Middle frontal gyrus (tissue), 1 donor: ENCODE results near the gene GAREM1.
"Not testable (repeated sequence)": the region's sequence is repeated elsewhere in the genome, so short reads cannot be mapped to it uniquely, and the experiment has no call there.

Experiments
- DNase-seq: peaks from one replicate; pipeline ENCODE4 v3.0.0-alpha.2; 2015; ENCODE audit warnings: low spot score; ENCODE audit errors: extremely low spot score

GAREM1 gene

DNA sequence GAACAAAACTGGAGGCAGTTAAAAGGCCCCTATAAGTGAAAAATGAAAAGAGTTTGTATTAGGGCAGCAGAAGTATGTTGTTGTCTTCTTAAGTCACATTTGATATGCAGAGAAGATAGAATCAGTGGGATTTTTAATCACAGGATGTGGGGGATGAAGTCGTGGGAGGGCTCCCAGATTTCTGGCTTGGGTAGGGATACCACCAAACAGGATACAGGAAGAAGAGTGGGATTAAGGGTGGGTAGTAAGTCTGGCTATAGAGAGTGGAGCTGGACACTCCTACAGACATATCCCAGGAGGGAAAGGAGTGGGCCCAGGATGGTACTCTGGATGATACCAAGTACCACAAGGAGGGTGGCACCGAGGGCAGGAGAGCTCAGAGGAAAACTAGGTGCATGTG, 99.3 kb downstream of the GAREM1 start:
- DNase-seq, result no peak

DNA sequence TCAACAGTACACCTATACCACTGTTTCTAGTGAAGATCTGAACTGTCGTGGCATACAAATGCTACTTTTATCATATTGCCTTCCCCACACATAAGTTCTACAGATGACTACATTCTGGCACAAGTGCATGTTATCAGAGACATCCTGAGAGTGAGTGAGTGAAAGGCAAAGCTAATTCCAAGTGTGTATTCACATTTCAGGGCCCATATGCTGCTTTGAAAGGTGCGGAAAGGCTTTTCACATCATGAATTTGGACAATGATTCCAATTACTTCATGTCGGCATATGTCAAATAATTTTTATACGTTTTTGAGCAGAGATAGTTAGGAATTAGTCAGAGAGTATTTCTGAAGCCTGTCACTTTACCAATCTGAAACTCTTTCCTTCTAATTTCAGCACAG, 101.7 kb downstream of the GAREM1 start:
- no peak for DNase-seq

DNA sequence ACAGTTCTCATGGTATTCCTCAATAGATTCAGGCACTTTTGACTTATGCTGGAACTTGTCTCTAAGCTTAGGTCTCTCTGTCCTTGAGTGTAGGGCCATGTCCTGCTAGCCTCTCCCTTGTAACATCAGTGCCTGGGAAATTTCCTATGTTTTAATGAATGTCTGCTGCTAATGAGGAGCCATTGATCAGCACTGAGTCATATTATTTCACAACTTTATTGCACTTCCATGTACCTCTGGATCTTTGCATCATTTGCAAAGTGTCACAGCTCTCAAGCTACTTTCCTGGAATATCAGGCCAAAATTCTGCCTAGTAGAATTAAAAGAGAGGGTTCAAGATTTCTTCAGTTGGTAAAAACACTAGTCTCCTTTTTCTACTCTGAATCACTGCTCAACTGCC, 102.5 kb downstream of the GAREM1 start:
- no peak for DNase-seq

- DNase-seq, result no peak
Measured at GRCh38 chr18:32366586-32367538, 103.8 kb downstream of the GAREM1 start.

- no peak for DNase-seq
Measured at GRCh38 chr18:32362484-32362883, 108.2 kb downstream of the GAREM1 start.

DNA sequence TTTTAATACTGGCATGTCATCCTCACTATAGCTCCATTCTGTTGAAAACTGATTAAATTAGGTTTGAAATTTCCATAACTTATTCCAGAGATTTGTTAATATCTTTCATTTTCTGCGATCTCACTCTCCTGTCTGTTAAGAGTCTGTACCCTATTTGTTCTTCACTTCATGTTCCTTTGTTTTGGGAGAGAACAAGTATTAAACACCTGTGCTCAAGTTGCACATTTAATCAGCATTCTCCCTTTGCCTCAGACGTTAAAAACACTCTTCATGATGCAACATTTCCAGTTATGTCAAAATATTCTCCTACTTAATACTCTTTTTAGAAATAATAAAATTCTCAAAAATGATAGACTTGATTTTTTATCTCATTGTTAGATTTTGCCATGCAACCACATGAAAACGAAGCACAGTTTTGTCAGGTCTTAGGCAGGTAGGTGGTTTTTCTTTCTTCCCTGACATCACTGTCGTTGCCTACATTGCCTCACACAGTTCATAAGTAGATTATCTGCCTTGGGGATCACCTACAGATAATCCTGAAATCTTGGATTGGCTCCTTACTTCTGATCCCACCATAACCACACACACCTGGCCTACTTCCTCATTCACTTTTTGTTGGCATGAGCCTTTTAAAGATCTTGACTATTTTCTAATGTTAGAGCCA, 109.9 kb downstream of the GAREM1 start:
- no peak for DNase-seq

DNA sequence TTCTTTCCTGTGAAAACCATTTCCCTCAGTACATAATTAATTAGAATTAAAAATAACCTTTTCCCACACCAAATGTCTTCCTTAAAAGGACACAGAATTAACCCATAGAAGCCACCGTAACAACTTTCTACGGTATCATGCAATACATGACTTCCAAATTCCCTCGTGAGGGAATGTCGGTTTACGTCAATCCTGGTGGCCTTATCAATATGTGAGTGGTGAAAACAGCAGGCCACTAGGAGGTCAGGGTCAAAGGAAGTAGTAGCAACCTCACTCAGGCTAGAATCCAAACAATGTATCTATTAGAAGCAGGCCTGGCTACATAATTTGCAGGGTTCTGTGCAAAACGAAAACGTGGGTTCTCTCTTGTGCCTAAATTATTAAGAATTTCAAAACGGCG, 112.2 kb downstream of the GAREM1 start:
- no peak for DNase-seq

DNA sequence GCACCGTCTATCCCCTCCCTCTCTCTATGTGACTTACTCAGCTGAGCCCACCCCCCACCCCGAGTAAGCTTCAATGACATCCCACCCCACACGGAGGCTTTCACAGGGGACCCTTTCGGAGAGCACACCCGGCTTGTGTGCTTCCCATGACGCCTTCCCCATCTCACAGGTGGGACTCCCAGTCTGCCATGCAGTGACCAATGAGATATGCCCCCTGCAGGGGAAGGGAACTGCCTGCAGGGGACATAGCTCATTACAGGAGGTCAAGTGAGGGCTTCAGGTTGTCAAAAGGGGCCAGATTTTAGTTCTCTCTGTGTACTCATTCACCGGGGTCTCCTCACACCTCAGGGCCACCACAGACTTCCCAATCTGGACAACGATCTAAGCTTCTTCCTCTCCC, 112.6 kb downstream of the GAREM1 start:
- DNase-seq, result no peak

DNA sequence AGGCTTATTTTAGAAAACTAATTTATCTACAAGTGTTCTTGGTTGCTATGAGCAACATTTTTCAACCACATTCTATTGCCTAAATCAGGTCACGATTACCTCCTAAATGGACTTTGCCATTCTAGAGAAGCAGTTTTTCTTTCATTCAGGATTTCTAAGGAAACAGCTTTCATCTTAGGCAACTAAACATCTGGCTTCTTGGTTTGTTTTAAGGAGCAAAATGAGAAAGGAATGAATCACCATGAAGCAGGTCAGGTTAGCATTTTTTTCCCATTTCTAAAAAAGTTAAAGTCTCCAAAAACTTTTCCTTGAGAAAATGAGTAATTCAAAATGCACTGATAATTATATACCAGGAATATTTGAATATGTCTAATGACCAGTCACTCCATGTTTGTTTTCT, 114.8 kb downstream of the GAREM1 start:
- DNase-seq, result no peak

- DNase-seq, result no peak
Measured at GRCh38 chr18:32354518-32354917, 116.2 kb downstream of the GAREM1 start.

GRCh38 chr18:32353257-32353656, 117.4 kb downstream of the GAREM1 start:
- DNase-seq, result no peak

GRCh38 chr18:32351032-32351431, 119.7 kb downstream of the GAREM1 start:
- DNase-seq, result no peak

DNA sequence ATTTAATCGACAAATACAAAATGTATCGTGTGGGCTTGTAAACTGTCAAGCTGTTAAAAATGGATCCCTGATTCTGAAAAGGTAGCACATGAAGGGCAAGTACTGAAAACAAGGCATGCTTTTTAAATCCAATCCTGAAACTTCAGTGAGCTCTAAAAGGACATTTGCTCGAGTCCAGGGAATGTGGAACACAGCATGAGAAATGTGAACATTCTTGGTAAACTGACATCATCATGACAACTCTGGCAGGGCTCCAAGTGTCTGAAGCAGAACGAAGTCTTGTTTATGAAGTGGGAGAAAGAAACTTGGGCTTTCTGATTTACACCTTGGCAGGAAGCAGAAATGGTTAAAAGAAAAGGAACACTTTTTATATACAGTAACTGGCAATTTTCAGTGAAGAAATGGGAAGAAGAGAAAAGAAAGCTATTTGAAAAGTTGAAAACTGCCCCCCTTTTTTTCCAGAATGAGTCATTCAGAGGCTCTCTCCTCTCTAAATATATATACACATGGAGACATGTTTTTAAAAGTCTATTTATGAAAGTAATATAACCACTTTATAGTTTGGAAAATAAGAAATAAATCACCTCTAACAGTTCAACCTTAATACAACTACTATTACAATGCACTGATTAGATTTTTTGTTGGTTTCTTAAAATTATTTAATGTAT, 120.8 kb downstream of the GAREM1 start:
- DNase-seq, result no peak

DNA sequence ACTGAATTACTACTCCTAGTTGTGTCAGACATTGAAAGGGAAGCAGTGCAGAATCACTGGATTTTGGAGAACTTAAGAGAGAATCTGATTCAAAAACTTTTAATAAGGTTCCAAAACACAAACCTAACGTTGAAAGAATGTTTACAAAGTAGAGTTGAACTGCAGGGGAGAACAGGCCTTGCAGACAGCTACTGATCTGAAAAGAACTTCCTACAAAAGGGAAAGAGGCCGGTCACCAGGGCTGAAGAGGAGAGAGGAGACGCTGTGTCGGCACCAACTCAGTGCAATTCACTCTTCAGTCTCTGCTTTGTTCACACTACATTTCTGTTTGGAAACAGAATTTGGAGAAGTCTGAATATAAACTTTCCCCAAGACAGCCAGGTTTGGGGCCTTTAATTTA, 124.0 kb downstream of the GAREM1 start:
- no peak for DNase-seq

DNA sequence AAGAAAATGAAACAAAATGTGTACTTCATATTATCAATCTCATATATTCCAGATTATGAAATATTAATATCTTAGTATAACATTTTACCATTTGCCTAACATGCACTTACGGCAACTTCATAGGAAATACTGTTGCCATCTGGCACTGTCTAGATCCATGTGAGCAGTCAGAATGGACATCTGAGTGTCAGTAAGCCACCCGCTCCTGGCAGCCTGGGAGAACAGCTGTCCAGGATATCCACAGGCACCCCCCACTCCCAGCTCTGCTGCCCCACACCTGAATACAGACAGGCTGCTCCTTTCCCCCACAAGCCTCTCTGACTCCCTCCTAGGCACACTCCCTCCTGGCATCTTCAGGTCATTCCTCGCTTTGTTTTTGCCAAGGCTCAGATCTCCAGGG, 127.0 kb downstream of the GAREM1 start:
- no peak for DNase-seq

GRCh38 chr18:32341112-32341511, 129.6 kb downstream of the GAREM1 start:
- not testable (repeated sequence) for DNase-seq

GRCh38 chr18:32339045-32339444, 131.6 kb downstream of the GAREM1 start:
- DNase-seq, result no peak

DNA sequence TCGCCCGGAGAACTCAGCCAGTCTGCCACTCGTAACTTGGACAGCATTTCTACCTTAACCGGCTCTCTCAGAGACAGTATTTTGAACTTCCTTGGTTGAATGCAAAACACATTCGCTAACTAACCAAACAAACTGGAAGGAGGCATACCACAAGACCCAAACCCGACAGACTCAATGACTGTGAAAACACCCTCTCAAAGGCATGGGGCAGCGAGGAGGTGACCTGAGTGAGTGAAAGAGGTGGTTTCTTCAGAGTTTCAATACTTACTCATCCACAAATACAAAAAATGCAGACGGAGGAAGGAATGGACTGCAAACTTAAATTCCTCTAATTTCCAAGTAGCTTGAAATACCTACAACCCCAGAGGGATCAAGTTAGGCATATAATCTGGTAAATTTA, 132.9 kb downstream of the GAREM1 start:
- no peak for DNase-seq

DNA sequence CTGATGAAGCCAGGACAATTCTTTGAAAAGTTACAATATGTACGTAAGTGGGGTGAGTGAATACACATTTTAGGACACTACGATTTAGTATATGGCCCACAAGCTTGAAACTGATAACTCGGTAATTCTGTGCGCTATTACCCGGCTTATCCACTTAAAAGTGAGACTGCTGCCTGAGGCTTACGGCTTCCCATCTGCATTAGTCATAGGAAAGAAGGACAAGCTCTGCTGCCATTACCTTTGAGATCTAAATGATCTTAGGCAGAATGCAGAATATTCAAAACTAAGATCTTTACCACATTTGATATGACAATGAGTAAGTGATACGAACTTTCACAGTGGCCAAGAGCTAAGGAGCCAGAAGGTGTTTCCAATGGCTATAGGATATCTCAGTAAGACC, 133.3 kb downstream of the GAREM1 start:
- no peak for DNase-seq

GRCh38 chr18:32335228-32335627, 135.5 kb downstream of the GAREM1 start:
- DNase-seq, result no peak

- DNase-seq, result no peak
Measured at GRCh38 chr18:32333781-32334180, 136.9 kb downstream of the GAREM1 start.

- DNase-seq, result no peak
Measured at GRCh38 chr18:32332708-32333107, 138.0 kb downstream of the GAREM1 start.
